Colonic mucosa (tissue), 4 donors: ENCODE data around the gene EFNA2. TPM values are rescaled to one million over a fixed set of nuclear protein-coding genes. Genes with fewer than 3 reads are reported as not detected.

Experiments
- DNase-seq: peaks from one replicate; pipeline ENCODE4 v3.0.0-alpha.2; 2020
- H3K27ac ChIP-seq: fragments of 200-600 bp; one replicate; pipeline ENCODE4 v1.8.0; 2021
- H3K27me3 ChIP-seq: fragments of 200-600 bp; one replicate; pipeline ENCODE4 v1.8.0; 2021
- H3K36me3 ChIP-seq: fragments of 200-600 bp; one replicate; pipeline ENCODE4 v1.8.0; 2021
- H3K4me1 ChIP-seq: fragments of 200-600 bp; one replicate; pipeline ENCODE4 v1.8.0; 2021; ENCODE audit warnings: mild to moderate bottlenecking
- H3K4me3 ChIP-seq: fragments of 200-600 bp; one replicate; pipeline ENCODE4 v1.8.0; 2021
- H3K9ac ChIP-seq, 2 donors: one replicate each; pipeline ENCODE4 v1.7.0; 2013; ENCODE audit warnings: control low read depth in 2 of 2, low read depth in 2 of 2, low read length in 2 of 2
- H3K9me3 ChIP-seq: fragments of 200-600 bp; one replicate; pipeline ENCODE4 v1.8.0; 2021
- CTCF ChIP-seq: fragments of 200-600 bp; IDR thresholded peaks from one replicate; pipeline ENCODE4 v1.8.0; 2022; ENCODE audit warnings: antibody characterized with exemption, mild to moderate bottlenecking
- intact Hi-C: fragments of 100-400 bp; cut with DNase I; formaldehyde crosslinking; loops from one replicate; pipeline ENCODE4 v1.14.1; 2022
- total RNA-seq, 2 donors: library from RNA; stranded (reverse); fragmentation: NEBNext Ultra II Directional in 1 of 2; extraction: Animal tissue kit (Norgen Biotek cat#: 25700) in 1 of 2; gene quantifications; one replicate each; pipeline ENCODE4 v1.2.1, GENCODE V29; 2021
- donor health status: healthy.
- donor health status: DM: no; HTN: no; CAD: no.
- donor health status: DM: no; HTN: no; CAD: no.

The EFNA2 gene
- total RNA-seq, 2 donors from 2014 or later, result 72.8 to 86.1 TPM

GRCh38 chr19:1266129-1266915, 19.4 kb upstream of the EFNA2 start:
- Histone ChIP-seq H3K27ac (peak overlapping the region; percentile 84), H3K4me3 (peak overlapping the region; percentile 50), H3K4me1 (peaks cover 49% of the 10 kb centered on the region), H3K27me3 (no peaks in the 10 kb centered on the region), H3K9me3 (no peaks in the 10 kb centered on the region), H3K36me3 (no peaks in the 10 kb centered on the region), H3K9ac (peak overlapping the region; percentile 66 to 84)
- DNase-seq, result peak; percentile 95
- no peak for TF ChIP-seq CTCF
- intact Hi-C loops, result loop anchor here (2.0 kb wide), 1 partner anchor 22 kb away; no protein-coding TSS in a partner anchor

GRCh38 chr19:1266916-1267476, 18.7 kb upstream of the EFNA2 start:
- DNase-seq, result peak; percentile 86
- Histone ChIP-seq H3K27ac (peak overlapping the region; percentile 84), H3K27me3 (no peaks in the 10 kb centered on the region), H3K4me1 (peaks cover 51% of the 10 kb centered on the region), H3K4me3 (peak overlapping the region; percentile 50), H3K9ac (peak overlapping the region; percentile 48 to 84), H3K9me3 (no peaks in the 10 kb centered on the region), H3K36me3 (no peaks in the 10 kb centered on the region)
- intact Hi-C loops, result loop anchor here (2.0 kb wide), 1 partner anchor 22 kb away; no protein-coding TSS in a partner anchor
- TF ChIP-seq CTCF, result peak; percentile 94

- H3K27ac ChIP-seq, result no peak overlapping the region
- H3K9ac ChIP-seq, result peak overlapping the region; percentile 48 to 84
- H3K9me3 ChIP-seq, result no peaks in the 10 kb centered on the region
- H3K27me3 ChIP-seq, result no peaks in the 10 kb centered on the region
- peaks cover 52% of the 10 kb centered on the region for H3K4me1 ChIP-seq
- DNase-seq, result no peak
- H3K4me3 ChIP-seq, result peak overlapping the region; percentile 50
- intact Hi-C loops, result loop anchor here (2.0 kb wide), 1 partner anchor 23 kb away; no protein-coding TSS in a partner anchor
- no peak for TF ChIP-seq CTCF
- H3K36me3 ChIP-seq, result no peaks in the 10 kb centered on the region
These were observed 18.0 kb upstream of the EFNA2 start for GRCh38 chr19:1267477-1268225.

GRCh38 chr19:1268226-1269064, 17.2 kb upstream of the EFNA2 start:
- Histone ChIP-seq H3K36me3 (peaks cover 6% of the 10 kb centered on the region), H3K27me3 (no peaks in the 10 kb centered on the region), H3K9ac (peak overlapping the region; percentile 13 to 77), H3K4me1 (peaks cover 46% of the 10 kb centered on the region), H3K4me3 (peak overlapping the region; percentile 12), H3K9me3 (no peaks in the 10 kb centered on the region), H3K27ac (peak overlapping the region; percentile 96)
- no peak for TF ChIP-seq CTCF
- intact Hi-C loops, result no loop called here
- DNase-seq, result no peak
